GM19467 (cell line): ENCODE results near the gene HPX.

Experiments used
- ATAC-seq: cut with Tn5 transposase; IDR thresholded peaks from one replicate; pipeline ENCODE4 v1.9.1; 2021; ENCODE audit warnings: mild to moderate bottlenecking, moderate library complexity; ENCODE audit not compliant: unreplicated experiment

Gene HPX

GRCh38 chr11:6468712-6469495 is 28.1 kb upstream of the HPX start:
- ATAC-seq, result no peak

- no peak for ATAC-seq
Observed at GRCh38 chr11:6459099-6459450, 18.3 kb upstream of the HPX start.

- no peak for ATAC-seq
Observed at GRCh38 chr11:6458352-6459098, 17.7 kb upstream of the HPX start.

- ATAC-seq, result no peak
Observed at GRCh38 chr11:6457581-6458320, 17.0 kb upstream of the HPX start.

GRCh38 chr11:6456361-6457073 is 15.7 kb upstream of the HPX start:
- no peak for ATAC-seq

GRCh38 chr11:6455070-6455469 is 14.3 kb upstream of the HPX start:
- ATAC-seq, result no peak

- no peak for ATAC-seq
Observed at GRCh38 chr11:6453152-6453551, 12.4 kb upstream of the HPX start.

GRCh38 chr11:6452219-6452618 is 11.4 kb upstream of the HPX start:
- no peak for ATAC-seq

GRCh38 chr11:6448574-6448973 is 7.8 kb upstream of the HPX start:
- no peak for ATAC-seq

- peak; percentile 79 for ATAC-seq
Observed at GRCh38 chr11:6443269-6444003, 2.6 kb upstream of the HPX start.

GRCh38 chr11:6442441-6442840 is 1.7 kb upstream of the HPX start:
- ATAC-seq, result no peak

GRCh38 chr11:6438979-6439571 is 1.7 kb downstream of the HPX start:
- ATAC-seq, result no peak

- no peak for ATAC-seq
Observed at GRCh38 chr11:6437993-6438392, 2.8 kb downstream of the HPX start.

GRCh38 chr11:6437423-6437822 is 3.4 kb downstream of the HPX start:
- ATAC-seq, result no peak

GRCh38 chr11:6433998-6434660 is 6.7 kb downstream of the HPX start:
- no peak for ATAC-seq

GRCh38 chr11:6431861-6432260 is 8.9 kb downstream of the HPX start:
- no peak for ATAC-seq

GRCh38 chr11:6427516-6427915 is 13.3 kb downstream of the HPX start:
- no peak for ATAC-seq

GRCh38 chr11:6420677-6421076 is 20.1 kb downstream of the HPX start:
- ATAC-seq, result no peak

GRCh38 chr11:6419009-6419631 is 21.7 kb downstream of the HPX start, which contains the start of gene APBB1:
Gene APBB1 (minus strand): TSS chr11:6419094. CDS start chr11:6411347, 7,747 bp downstream.
- ATAC-seq, result peak; percentile 43
